ENCODE data around the gene USP9X. TPM values are rescaled to one million over a fixed set of nuclear protein-coding genes. Genes with fewer than 3 reads are reported as not detected.
"Not testable (repeated sequence)": the region's sequence is repeated elsewhere in the genome, so short reads cannot be mapped to it uniquely, and the experiment has no call there.

The USP9X gene
- polyA plus RNA-seq, 3 donors from 2014 or later = 7.4 to 30.7 (median 12.0) TPM

- DNase-seq = no peak
- H3K36me3 Mint-ChIP-seq = no peaks in the 10 kb centered on the region
- H3K27ac Mint-ChIP-seq = no peak overlapping the region
- H3K4me3 Mint-ChIP-seq = no peak overlapping the region
- no peaks in the 10 kb centered on the region for H3K4me1 Mint-ChIP-seq
- H3K27me3 Mint-ChIP-seq (ENCODE audit: low read depth in 3 of 3) = peaks cover 1 to 3% (median 2%) of the 10 kb centered on the region in 3 donors
- H3K9me3 Mint-ChIP-seq = no peaks in the 10 kb centered on the region
Measured at GRCh38 chrX:41259516-41259915, 174.3 kb downstream of the USP9X start.

- DNase-seq = peak; percentile 36 to 53 (median 47)
- H3K27ac Mint-ChIP-seq = no peak overlapping the region
- H3K36me3 Mint-ChIP-seq = no peaks in the 10 kb centered on the region
- H3K4me1 Mint-ChIP-seq = peaks cover 5% of the 10 kb centered on the region in 2 donors
- peaks cover 0 to 2% (median 2%) of the 10 kb centered on the region in 3 donors for H3K27me3 Mint-ChIP-seq (ENCODE audit: low read depth in 3 of 3)
- peak overlapping the region; percentile 42 to 79 (median 75) for H3K4me3 Mint-ChIP-seq
- H3K9me3 Mint-ChIP-seq = no peaks in the 10 kb centered on the region
Measured at GRCh38 chrX:41265615-41266014, 180.4 kb downstream of the USP9X start.

- H3K9me3 Mint-ChIP-seq = peaks cover 0 to 2% (median 0%) of the 10 kb centered on the region in 6 donors
- DNase-seq = no peak
- peaks cover 19 to 23% of the 10 kb centered on the region in 2 donors for H3K4me1 Mint-ChIP-seq
- no peak overlapping the region for H3K4me3 Mint-ChIP-seq
- H3K27me3 Mint-ChIP-seq (ENCODE audit: low read depth in 3 of 3) = peaks cover 2 to 5% (median 3%) of the 10 kb centered on the region in 3 donors
- peak overlapping the region in 1 of 6 donors; percentile 56 for H3K27ac Mint-ChIP-seq
- H3K36me3 Mint-ChIP-seq = no peaks in the 10 kb centered on the region
Measured at GRCh38 chrX:41273638-41274037, 188.4 kb downstream of the USP9X start.

GRCh38 chrX:41275661-41276609 lies 190.7 kb downstream of the USP9X start:
- DNase-seq = peak; percentile 32 to 40 (median 37)
- peak overlapping the region in 4 of 6 donors; percentile 41 to 77 (median 62) for H3K27ac Mint-ChIP-seq
- H3K27me3 Mint-ChIP-seq (ENCODE audit: low read depth in 3 of 3) = peaks cover 1 to 5% (median 2%) of the 10 kb centered on the region in 3 donors
- peaks cover 19 to 23% of the 10 kb centered on the region in 2 donors for H3K4me1 Mint-ChIP-seq
- H3K4me3 Mint-ChIP-seq = peak overlapping the region; percentile 82 to 86 (median 85)
- H3K9me3 Mint-ChIP-seq = peaks cover 0 to 2% (median 0%) of the 10 kb centered on the region in 6 donors
- H3K36me3 Mint-ChIP-seq = no peaks in the 10 kb centered on the region

- H3K4me1 Mint-ChIP-seq = peaks cover 19 to 23% of the 10 kb centered on the region in 2 donors
- H3K9me3 Mint-ChIP-seq = peaks cover 0 to 2% (median 0%) of the 10 kb centered on the region in 6 donors
- DNase-seq = peak in 1 of 3 donors; percentile 2
Measured at GRCh38 chrX:41276661-41277506, 191.6 kb downstream of the USP9X start.

GRCh38 chrX:41282307-41282706 lies 197.1 kb downstream of the USP9X start:
- not testable (repeated sequence) for H3K36me3 Mint-ChIP-seq; H3K4me1 Mint-ChIP-seq; DNase-seq; H3K4me3 Mint-ChIP-seq; H3K27me3 Mint-ChIP-seq (ENCODE audit: low read depth in 3 of 3); H3K27ac Mint-ChIP-seq; H3K9me3 Mint-ChIP-seq

More at GRCh38 chrX:41276661-41277506, 191.6 kb downstream of the USP9X start:
- Mint-ChIP-seq H3K36me3 (no peaks in the 10 kb centered on the region), H3K27ac (peak overlapping the region in 4 of 6 donors; percentile 28 to 77 (median 62)), H3K4me3 (peak overlapping the region; percentile 81 to 86 (median 83)), H3K27me3 (ENCODE audit: low read depth in 3 of 3) (peaks cover 1 to 5% (median 2%) of the 10 kb centered on the region in 3 donors)

- DNase-seq; H3K4me3 Mint-ChIP-seq; H3K9me3 Mint-ChIP-seq; H3K36me3 Mint-ChIP-seq; H3K27ac Mint-ChIP-seq; H3K27me3 Mint-ChIP-seq (ENCODE audit: low read depth in 3 of 3); H3K4me1 Mint-ChIP-seq: not testable (repeated sequence)
Measured at GRCh38 chrX:41285928-41286327, 200.7 kb downstream of the USP9X start.

Other genes starting within 250 kb of the USP9X start
- 100 to 1,000 TPM; 113 to 214 (median 160) TPM for gene DDX3X, start 248.7 kb downstream of the USP9X start, polyA plus RNA-seq

Data from immature natural killer cell (primary cell).